B cell (primary cell): ENCODE data around the gene AZI2. TPM values are rescaled to one million over a fixed set of nuclear protein-coding genes. Genes with fewer than 3 reads are reported as not detected.

ENCODE experiments used
- ATAC-seq: fragments of 200-7000 bp; cut with Tn5 transposase; one replicate; pipeline ENCODE4 v1.10.0; 2021; ENCODE audit warnings: low read depth, mild to moderate bottlenecking, moderate number of reproducible peaks, moderate library complexity
- CTCF ChIA-PET: fragments of 350-600 bp; sonication (Branson Sonifier 250); formaldehyde crosslinking; loops from one replicate; lab custom pipeline; 2021; ENCODE audit warnings: antibody characterized with exemption, inconsistent platforms; lab: Charles Lee
- POLR2A ChIA-PET: fragments of 350-600 bp; sonication (Branson Sonifier 250); formaldehyde crosslinking; loops from one replicate; lab custom pipeline; 2021; ENCODE audit warnings: antibody characterized with exemption; lab: Charles Lee
- DNase-seq: peaks from one replicate; pipeline ENCODE4 v3.0.0; 2013
- H2AFZ ChIP-seq: 2 replicates; pipeline ENCODE4 v1.6.1; 2012; ENCODE audit warnings: mild to moderate bottlenecking, low read depth, low read length; ENCODE audit not compliant: insufficient read depth, poor library complexity, severe bottlenecking
- H3K27ac ChIP-seq, 2 donors: 1 replicate in 1 of 2; 2 replicates in 1 of 2; pipeline ENCODE4 v1.5.1; 2012 to 2013; ENCODE audit warnings: low read length in 2 of 2, mild to moderate bottlenecking in 2 of 2, moderate library complexity in 1 of 2
- H3K27me3 ChIP-seq, 4 experiments: fragments of 200-600 bp in 1 of 4; sonication (generic) in 1 of 4; replicated peaks in 1 of 4; 1 replicate in 2 of 4; 2 replicates in 2 of 4; pipeline versions ENCODE4 v1.6.1 to v1.7.0; 2013 to 2016; ENCODE audit warnings: low read length in 3 of 4, mild to moderate bottlenecking in 2 of 4, mixed read lengths in 1 of 4, moderate library complexity in 1 of 4; ENCODE audit not compliant: insufficient read depth in 4 of 4, control insufficient read depth in 3 of 4; ENCODE audit errors: control extremely low read depth in 1 of 4
- H3K36me3 ChIP-seq, 2 experiments: replicated peaks in 1 of 2; 1 replicate in 1 of 2; 2 replicates in 1 of 2; pipeline versions ENCODE4 v1.6.1 to v1.7.1; 2013; ENCODE audit warnings: low read length in 1 of 2; ENCODE audit not compliant: insufficient read depth in 2 of 2, control insufficient read depth in 1 of 2; ENCODE audit errors: control extremely low read depth in 1 of 2, extremely low read depth in 1 of 2
- H3K4me1 ChIP-seq, 2 donors: fragments of 200-600 bp in 1 of 2; sonication (generic) in 1 of 2; 1 replicate in 1 of 2; 2 replicates in 1 of 2; pipeline versions ENCODE4 v1.5.1 to v1.6.1; 2013 to 2017; ENCODE audit warnings: low read length in 2 of 2; ENCODE audit not compliant: control insufficient read depth in 2 of 2, insufficient read depth in 2 of 2
- H3K4me2 ChIP-seq: replicated peaks from 2 replicates; pipeline ENCODE3; 2012; ENCODE audit warnings: mild to moderate bottlenecking, low read depth, low read length; ENCODE audit not compliant: poor library complexity, severe bottlenecking
- H3K4me3 ChIP-seq, 5 experiments: fragments of 200-600 bp in 1 of 5; sonication (generic) in 1 of 5; 1 replicate in 3 of 5; 2 replicates in 2 of 5; pipeline versions ENCODE4 v1.5.1 to v1.7.0; 2011 to 2016; ENCODE audit warnings: low read length in 4 of 5, mild to moderate bottlenecking in 4 of 5, low read depth in 2 of 5, control low read depth in 1 of 5, moderate library complexity in 1 of 5; ENCODE audit not compliant: insufficient read depth in 1 of 5; ENCODE audit errors: control extremely low read depth in 1 of 5, extremely low read depth in 1 of 5
- H3K79me2 ChIP-seq: fragments of 200-600 bp; sonication (generic); one replicate; pipeline ENCODE4 v1.6.0; 2016; ENCODE audit warnings: low read length; ENCODE audit not compliant: control insufficient read depth, insufficient read depth
- H3K9ac ChIP-seq: fragments of 200-600 bp; sonication (generic); 2 replicates; pipeline ENCODE4 v1.6.1; 2017; ENCODE audit warnings: mild to moderate bottlenecking, low read length, moderate library complexity
- H3K9me3 ChIP-seq, 3 donors: one replicate each; pipeline versions ENCODE4 v1.6.1 to v1.7.1; 2013; ENCODE audit warnings: low read length in 2 of 3; ENCODE audit not compliant: control insufficient read depth in 2 of 3, insufficient read depth in 1 of 3; ENCODE audit errors: control extremely low read depth in 1 of 3
- H4K20me1 ChIP-seq: 2 replicates; pipeline ENCODE4 v1.6.0; 2012; ENCODE audit warnings: mild to moderate bottlenecking, low read length; ENCODE audit not compliant: insufficient read depth, control insufficient read depth, poor library complexity, severe bottlenecking
- H3K27ac Mint-ChIP-seq: one replicate; pipeline ENCODE4 v1.8.0; 2021; ENCODE audit warnings: mixed read lengths
- H3K27me3 Mint-ChIP-seq: one replicate; pipeline ENCODE4 v1.8.0; 2021; ENCODE audit warnings: mixed read lengths
- H3K4me1 Mint-ChIP-seq: one replicate; pipeline ENCODE4 v1.8.0; 2021; ENCODE audit warnings: mixed read lengths
- H3K4me3 Mint-ChIP-seq: one replicate; pipeline ENCODE4 v1.8.0; 2021; ENCODE audit warnings: mixed read lengths
- H3K9me3 Mint-ChIP-seq: one replicate; pipeline ENCODE4 v1.8.0; 2022; ENCODE audit warnings: mixed read lengths; ENCODE audit not compliant: insufficient read depth
- EZH2 ChIP-seq: IDR thresholded peaks from 2 replicates; pipeline ENCODE4 v1.6.1; 2012; ENCODE audit warnings: borderline replicate concordance, low read depth, mild to moderate bottlenecking, moderate library complexity, low read length; ENCODE audit not compliant: insufficient read depth, poor library complexity, severe bottlenecking
- WGBS: methylation state at CpG from one replicate; pipeline ENCODE4 v1.1.5; 2013; ENCODE audit warnings: missing lambda C conversion rate; ENCODE audit not compliant: insufficient coverage; 5-methylcytosine and 5-hydroxymethylcytosine counted together
- intact Hi-C: fragments of 100-400 bp; cut with micrococcal nuclease; formaldehyde crosslinking; loops from one replicate; pipeline ENCODE4 v1.10.0; 2022
- polyA plus RNA-seq: library from polyadenylated mRNA; depleted of rRNA; stranded (reverse); fragments of >200 nt; gene quantifications from 2 replicates; pipeline ENCODE4 v1.2.3, GENCODE V29; 2012
- total RNA-seq, 2 donors: library from RNA; stranded (reverse); fragments of 120-200 nt in 1 of 2; gene quantifications; 1 replicate in 1 of 2; 2 replicates in 1 of 2; pipeline versions ENCODE4 v1.2.3 to v1.2.4, GENCODE V29; 2013 to 2022
- TF ChIP-seq, protein P1 (sequence below): fragments of 200-600 bp; IDR thresholded peaks from one replicate; pipeline ENCODE4 v1.8.0; 2022; ENCODE audit warnings: antibody characterized with exemption, mild to moderate bottlenecking

AZI2 gene
- total and polyA plus RNA-seq, 2 donors (not counting 1 experiment from before 2014, with no cell fraction given): 7.1 to 21.1 TPM

DNA sequence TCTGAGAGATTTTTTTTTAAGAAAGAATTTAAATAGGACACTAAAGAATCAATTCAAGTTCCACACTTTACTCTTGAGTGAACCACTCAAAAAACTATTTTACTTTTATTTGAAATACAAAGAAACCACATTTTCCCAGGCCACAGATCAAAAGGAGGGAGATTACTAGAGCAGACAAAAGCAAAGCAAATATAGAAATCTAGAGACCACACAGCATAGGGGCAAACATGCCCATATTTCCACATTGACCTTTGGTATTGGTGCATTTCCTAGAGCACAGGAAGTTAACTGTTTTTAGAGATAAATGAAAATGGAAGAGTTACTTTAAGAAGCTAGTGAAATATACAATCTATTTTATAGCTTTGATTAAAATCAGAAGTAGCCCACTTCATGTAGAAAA lies 27.6 kb downstream of the AZI2 start:
- intact Hi-C loops: no loop called here
- H3K27ac Mint-ChIP-seq: no peak overlapping the region

DNA sequence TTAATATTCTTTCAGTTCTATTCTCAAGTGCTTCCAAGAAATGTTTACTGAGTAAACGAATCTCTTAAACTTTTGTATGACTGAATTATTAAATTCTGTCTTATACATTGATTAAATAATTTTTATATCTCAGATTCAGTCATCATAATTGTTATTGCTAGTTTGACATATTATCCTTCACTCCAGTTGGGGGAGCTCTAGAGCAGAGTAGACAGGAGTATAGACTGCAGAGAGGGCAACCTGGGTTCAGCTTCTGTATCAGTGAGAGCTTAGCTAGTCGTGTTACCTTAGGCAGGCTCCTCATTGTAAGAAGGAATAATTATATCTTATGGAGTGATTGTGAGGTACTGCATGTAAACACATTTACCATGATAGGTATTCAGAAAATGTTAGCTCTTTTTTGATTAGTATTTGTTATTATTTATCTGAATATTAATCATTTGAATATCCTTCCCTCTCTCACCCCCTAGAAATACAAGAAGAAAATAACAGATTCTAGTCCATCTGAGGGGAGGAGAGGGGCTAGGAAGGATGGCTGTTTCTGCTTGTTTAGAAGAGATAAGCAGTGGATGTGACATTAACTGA lies 31.1 kb downstream of the AZI2 start:
- Histone ChIP-seq H4K20me1 (no peaks in the 10 kb centered on the region), H3K4me3 (no peak overlapping the region), H3K9ac (no peak overlapping the region), H3K36me3 (peaks cover 0 to 3% of the 10 kb centered on the region in 2 experiments), H3K4me1 (no peaks in the 10 kb centered on the region), H3K4me2 (no peak overlapping the region), H3K27ac (no peak overlapping the region), H2AFZ (no peak overlapping the region), H3K9me3 (no peaks in the 10 kb centered on the region), H3K27me3 (no peaks in the 10 kb centered on the region), H3K79me2 (no peaks in the 10 kb centered on the region)
- Mint-ChIP-seq H3K27ac (no peak overlapping the region), H3K4me3 (no peak overlapping the region), H3K4me1 (no peaks in the 10 kb centered on the region), H3K27me3 (no peaks in the 10 kb centered on the region), H3K9me3 (no peaks in the 10 kb centered on the region)
- ATAC-seq: peak; percentile 47
- intact Hi-C loops: no loop called here
- DNase-seq: peak; percentile 44
- ChIA-PET POLR2A (no interaction called here), CTCF (interaction anchor here (0.9 to 1.2 kb wide), 5 partner anchors 8 to 606 kb away, joined by 3 to 4 read pairs (median 3); no protein-coding TSS in a partner anchor)
- TF ChIP-seq, protein P1, sequence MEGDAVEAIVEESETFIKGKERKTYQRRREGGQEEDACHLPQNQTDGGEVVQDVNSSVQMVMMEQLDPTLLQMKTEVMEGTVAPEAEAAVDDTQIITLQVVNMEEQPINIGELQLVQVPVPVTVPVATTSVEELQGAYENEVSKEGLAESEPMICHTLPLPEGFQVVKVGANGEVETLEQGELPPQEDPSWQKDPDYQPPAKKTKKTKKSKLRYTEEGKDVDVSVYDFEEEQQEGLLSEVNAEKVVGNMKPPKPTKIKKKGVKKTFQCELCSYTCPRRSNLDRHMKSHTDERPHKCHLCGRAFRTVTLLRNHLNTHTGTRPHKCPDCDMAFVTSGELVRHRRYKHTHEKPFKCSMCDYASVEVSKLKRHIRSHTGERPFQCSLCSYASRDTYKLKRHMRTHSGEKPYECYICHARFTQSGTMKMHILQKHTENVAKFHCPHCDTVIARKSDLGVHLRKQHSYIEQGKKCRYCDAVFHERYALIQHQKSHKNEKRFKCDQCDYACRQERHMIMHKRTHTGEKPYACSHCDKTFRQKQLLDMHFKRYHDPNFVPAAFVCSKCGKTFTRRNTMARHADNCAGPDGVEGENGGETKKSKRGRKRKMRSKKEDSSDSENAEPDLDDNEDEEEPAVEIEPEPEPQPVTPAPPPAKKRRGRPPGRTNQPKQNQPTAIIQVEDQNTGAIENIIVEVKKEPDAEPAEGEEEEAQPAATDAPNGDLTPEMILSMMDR: peak; percentile 77
- TF ChIP-seq EZH2: no peak
- no CpG with 5 or more reads among the region's 2 CpGs for WGBS

More for the DNA sequence above, 27.6 kb downstream of the AZI2 start:
- H3K4me3 Mint-ChIP-seq: no peak overlapping the region
- Histone ChIP-seq H3K79me2 (no peaks in the 10 kb centered on the region), H3K4me2 (no peak overlapping the region), H3K9ac (no peak overlapping the region), H3K27me3 (no peaks in the 10 kb centered on the region), H3K27ac (no peak overlapping the region), H4K20me1 (no peaks in the 10 kb centered on the region), H3K4me3 (no peak overlapping the region), H2AFZ (no peak overlapping the region), H3K4me1 (no peaks in the 10 kb centered on the region), H3K9me3 (no peaks in the 10 kb centered on the region), H3K36me3 (peaks cover 9 to 19% of the 10 kb centered on the region in 2 experiments)
- no peaks in the 10 kb centered on the region for H3K9me3 Mint-ChIP-seq
- H3K4me1 Mint-ChIP-seq: no peaks in the 10 kb centered on the region
- POLR2A ChIA-PET: no interaction called here
- ATAC-seq (no peak), DNase-seq (no peak)
- no peaks in the 10 kb centered on the region for H3K27me3 Mint-ChIP-seq
- TF ChIP-seq, protein P1: no peak
- no peak for TF ChIP-seq EZH2
- CTCF ChIA-PET: interaction anchor here (1.0 to 1.3 kb wide), 3 partner anchors 28 to 609 kb away, joined by 3 to 4 read pairs (median 3); partner anchors contain the start of genes AZI2 and ZCWPW2
